ENCODE results near the gene HSPH1.

HSPH1 gene

DNA sequence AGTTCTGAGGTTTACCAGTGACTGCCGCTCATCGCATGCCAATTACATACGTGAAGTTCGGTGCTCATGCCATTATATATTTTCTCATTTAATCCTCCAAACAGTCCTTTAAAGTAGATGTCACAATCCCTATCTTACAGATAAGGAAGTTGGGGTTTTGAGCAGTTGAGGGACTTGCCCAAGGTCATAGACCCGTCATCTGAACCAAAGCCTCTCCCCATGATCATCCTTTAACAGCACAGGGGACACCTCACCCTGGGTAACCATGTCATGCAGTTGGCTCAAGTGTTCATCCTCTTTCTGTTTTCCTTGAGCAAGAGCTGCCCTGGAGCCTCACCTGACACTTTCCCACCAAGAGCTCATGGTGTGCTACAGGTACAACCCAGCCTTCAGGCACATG is 69.1 kb downstream of the HSPH1 start:
- DNase-seq (ENCODE audit: low read depth), result no peak
- TF ChIP-seq, protein P1, sequence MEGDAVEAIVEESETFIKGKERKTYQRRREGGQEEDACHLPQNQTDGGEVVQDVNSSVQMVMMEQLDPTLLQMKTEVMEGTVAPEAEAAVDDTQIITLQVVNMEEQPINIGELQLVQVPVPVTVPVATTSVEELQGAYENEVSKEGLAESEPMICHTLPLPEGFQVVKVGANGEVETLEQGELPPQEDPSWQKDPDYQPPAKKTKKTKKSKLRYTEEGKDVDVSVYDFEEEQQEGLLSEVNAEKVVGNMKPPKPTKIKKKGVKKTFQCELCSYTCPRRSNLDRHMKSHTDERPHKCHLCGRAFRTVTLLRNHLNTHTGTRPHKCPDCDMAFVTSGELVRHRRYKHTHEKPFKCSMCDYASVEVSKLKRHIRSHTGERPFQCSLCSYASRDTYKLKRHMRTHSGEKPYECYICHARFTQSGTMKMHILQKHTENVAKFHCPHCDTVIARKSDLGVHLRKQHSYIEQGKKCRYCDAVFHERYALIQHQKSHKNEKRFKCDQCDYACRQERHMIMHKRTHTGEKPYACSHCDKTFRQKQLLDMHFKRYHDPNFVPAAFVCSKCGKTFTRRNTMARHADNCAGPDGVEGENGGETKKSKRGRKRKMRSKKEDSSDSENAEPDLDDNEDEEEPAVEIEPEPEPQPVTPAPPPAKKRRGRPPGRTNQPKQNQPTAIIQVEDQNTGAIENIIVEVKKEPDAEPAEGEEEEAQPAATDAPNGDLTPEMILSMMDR (IDR thresholded peaks at IDR 0.05; ENCODE audit: low read length, missing control alignments), result no peak
- H3K4me3 ChIP-seq (replicated peaks; ENCODE audit: low read depth, low read length), result no peak overlapping the region

DNA sequence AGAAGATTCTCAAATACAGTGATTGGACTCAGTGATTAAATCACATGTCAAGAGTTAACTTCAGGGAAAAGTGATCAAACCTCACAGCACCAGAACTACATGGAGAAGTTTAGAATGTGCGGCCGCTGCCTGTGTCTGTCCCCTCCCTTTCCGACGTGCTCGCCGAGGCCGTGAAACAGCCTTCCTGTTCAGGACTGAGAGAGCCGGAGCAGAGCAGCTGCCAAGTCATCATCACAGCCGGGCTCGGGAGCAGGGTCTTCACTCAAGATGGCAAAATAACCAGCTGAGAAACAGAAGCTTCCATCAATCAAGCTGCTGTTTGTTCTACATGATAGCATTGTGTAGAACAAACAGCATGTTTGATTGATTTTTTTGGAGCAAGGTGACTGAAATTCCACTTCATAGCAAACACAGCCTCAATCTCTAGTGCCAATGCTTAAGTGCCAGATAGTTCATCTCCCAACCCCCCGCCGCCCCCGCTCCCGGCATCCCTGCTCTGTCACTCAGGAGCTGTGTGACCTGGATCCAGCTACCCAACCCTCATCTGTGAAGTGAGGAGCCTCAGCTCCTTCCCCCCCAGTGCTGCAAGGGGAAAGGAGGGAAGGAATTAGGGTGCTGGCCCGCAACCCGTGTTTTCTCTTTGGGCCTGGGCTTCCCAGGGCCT is 70.6 kb downstream of the HSPH1 start:
- TF ChIP-seq, protein P1 (IDR thresholded peaks at IDR 0.05; ENCODE audit: low read length, missing control alignments), result no peak
- DNase-seq (ENCODE audit: low read depth), result peak; percentile 36

GRCh38 chr13:31090096-31090495 is 71.6 kb downstream of the HSPH1 start:
- H3K4me3 ChIP-seq (replicated peaks; ENCODE audit: low read depth, low read length), result no peak overlapping the region
- no peak for DNase-seq (ENCODE audit: low read depth)
- TF ChIP-seq, protein P1 (IDR thresholded peaks at IDR 0.05; ENCODE audit: low read length, missing control alignments), result no peak

More for the DNA sequence above, 70.6 kb downstream of the HSPH1 start:
- no peak overlapping the region for H3K4me3 ChIP-seq (replicated peaks; ENCODE audit: low read depth, low read length)

DNA sequence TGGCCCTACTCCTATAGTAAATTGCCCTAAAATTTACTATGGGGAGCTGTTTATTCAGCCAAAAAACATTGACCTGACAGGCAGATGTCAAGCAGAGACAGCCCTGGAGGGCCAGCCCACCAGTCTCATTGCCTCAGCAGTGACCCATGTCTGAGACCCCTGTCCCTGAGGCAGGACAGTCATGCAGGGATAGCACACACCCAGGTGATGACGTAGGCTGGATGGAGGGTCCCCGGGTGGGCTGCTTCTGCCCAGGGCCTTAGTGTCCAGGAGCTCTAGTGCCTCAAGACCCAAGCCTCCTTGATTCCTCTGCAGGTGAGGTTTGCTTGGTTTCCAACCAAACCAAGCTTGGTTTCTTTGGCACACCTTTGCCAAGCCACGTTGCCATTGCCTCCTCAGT is 72.1 kb downstream of the HSPH1 start:
- H3K4me3 ChIP-seq (replicated peaks; ENCODE audit: low read depth, low read length), result no peak overlapping the region
- TF ChIP-seq, protein P1 (IDR thresholded peaks at IDR 0.05; ENCODE audit: low read length, missing control alignments), result no peak
- no peak for DNase-seq (ENCODE audit: low read depth)

GRCh38 chr13:31088826-31089420 is 72.8 kb downstream of the HSPH1 start:
- TF ChIP-seq, protein P1 (IDR thresholded peaks at IDR 0.05; ENCODE audit: low read length, missing control alignments), result no peak
- no peak for DNase-seq (ENCODE audit: low read depth)
- H3K4me3 ChIP-seq (replicated peaks; ENCODE audit: low read depth, low read length), result no peak overlapping the region
